ENCODE results near the gene INVS.

Gene INVS

DNA sequence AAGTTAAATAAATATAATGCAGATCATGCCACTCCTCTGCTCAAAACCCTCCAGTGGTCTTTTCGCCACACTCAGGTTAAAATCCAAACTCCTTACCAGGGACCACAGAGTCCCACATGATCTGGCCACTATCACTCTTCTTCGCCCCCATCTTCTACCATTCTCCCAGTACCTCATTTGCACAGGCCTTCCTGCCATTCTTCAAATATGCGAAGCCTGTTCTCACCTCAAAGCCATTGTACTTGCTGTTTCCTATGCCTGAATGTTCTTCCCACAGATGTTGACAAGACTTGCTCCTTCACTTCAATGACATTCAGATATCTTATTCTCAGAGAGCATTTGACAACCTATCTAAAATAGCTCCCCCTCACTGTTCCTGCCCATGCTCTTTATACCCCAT is 242.8 kb downstream of the INVS start:
- intact Hi-C loops (cut with DNase I; ENCODE audit: low total_unique reads), result no loop called here

GRCh38 chr9:100346836-100347235 is 247.8 kb downstream of the INVS start:
- TF ChIP-seq, protein P1, sequence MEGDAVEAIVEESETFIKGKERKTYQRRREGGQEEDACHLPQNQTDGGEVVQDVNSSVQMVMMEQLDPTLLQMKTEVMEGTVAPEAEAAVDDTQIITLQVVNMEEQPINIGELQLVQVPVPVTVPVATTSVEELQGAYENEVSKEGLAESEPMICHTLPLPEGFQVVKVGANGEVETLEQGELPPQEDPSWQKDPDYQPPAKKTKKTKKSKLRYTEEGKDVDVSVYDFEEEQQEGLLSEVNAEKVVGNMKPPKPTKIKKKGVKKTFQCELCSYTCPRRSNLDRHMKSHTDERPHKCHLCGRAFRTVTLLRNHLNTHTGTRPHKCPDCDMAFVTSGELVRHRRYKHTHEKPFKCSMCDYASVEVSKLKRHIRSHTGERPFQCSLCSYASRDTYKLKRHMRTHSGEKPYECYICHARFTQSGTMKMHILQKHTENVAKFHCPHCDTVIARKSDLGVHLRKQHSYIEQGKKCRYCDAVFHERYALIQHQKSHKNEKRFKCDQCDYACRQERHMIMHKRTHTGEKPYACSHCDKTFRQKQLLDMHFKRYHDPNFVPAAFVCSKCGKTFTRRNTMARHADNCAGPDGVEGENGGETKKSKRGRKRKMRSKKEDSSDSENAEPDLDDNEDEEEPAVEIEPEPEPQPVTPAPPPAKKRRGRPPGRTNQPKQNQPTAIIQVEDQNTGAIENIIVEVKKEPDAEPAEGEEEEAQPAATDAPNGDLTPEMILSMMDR (IDR thresholded peaks at IDR 0.05), result no peak
- Histone ChIP-seq H3K36me3 (peaks cover 0 to 15% (median 13%) of the 10 kb centered on the region in 3 donors), H3K27ac (no peak overlapping the region), H3K27me3 (no peaks in the 10 kb centered on the region), H3K9me3 (no peaks in the 10 kb centered on the region), H3K4me3 (no peak overlapping the region), H3K4me1 (peaks cover 0 to 18% (median 9%) of the 10 kb centered on the region in 4 donors)
- intact Hi-C loops (cut with DNase I; ENCODE audit: low total_unique reads), result no loop called here
- DNase-seq, result no peak

More for the DNA sequence above, 242.8 kb downstream of the INVS start:
- no peak for DNase-seq
- TF ChIP-seq, protein P1 (IDR thresholded peaks at IDR 0.05), result no peak
- Histone ChIP-seq H3K36me3 (peaks cover 0 to 31% (median 13%) of the 10 kb centered on the region in 3 donors), H3K4me3 (no peak overlapping the region), H3K27ac (no peak overlapping the region), H3K9me3 (no peaks in the 10 kb centered on the region), H3K27me3 (no peaks in the 10 kb centered on the region), H3K4me1 (no peaks in the 10 kb centered on the region)

DNA sequence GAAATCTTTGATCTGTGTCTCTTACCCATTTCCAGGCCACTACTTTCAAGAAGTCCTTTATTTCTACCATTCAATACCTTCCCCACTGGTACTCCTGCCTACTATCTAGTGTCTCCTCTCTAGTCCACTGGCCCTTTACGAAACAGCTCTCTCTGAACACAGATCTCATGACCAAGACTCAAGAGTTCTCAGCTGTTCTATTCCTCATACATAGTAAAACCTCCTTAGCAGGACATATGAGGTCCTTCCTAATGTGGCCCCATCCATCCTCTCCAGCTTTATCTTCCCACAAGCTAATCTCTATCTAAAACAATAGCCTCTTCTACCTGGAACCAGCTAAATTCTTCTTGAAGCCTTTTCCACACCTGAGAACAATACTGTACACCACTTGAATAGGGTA is 251.1 kb downstream of the INVS start:
- H3K4me1 ChIP-seq, result peaks cover 0 to 24% (median 9%) of the 10 kb centered on the region in 4 donors
- TF ChIP-seq, protein P1 (IDR thresholded peaks at IDR 0.05), result no peak
- DNase-seq, result no peak
- H3K27ac ChIP-seq, result no peak overlapping the region
- no peaks in the 10 kb centered on the region for H3K27me3 ChIP-seq
- no peaks in the 10 kb centered on the region for H3K9me3 ChIP-seq
- intact Hi-C loops (cut with DNase I; ENCODE audit: low total_unique reads), result loop anchor here (5.0 kb wide), 1 partner anchor 77 kb away; the partner anchor contains the start of gene MSANTD3
- no peak overlapping the region for H3K4me3 ChIP-seq
- H3K36me3 ChIP-seq, result peaks cover 0 to 14% (median 13%) of the 10 kb centered on the region in 3 donors

Measured in tibial artery (tissue), 4 donors.